CD4-positive, alpha-beta T cell treated with Interleukin-1 beta for 1 hour (primary cell): ENCODE data around the gene TEX264.

Source experiments
- DNase-seq, 2 donors: peaks; one replicate each; pipeline ENCODE4 v3.0.0-alpha.2; 2020 to 2022

TEX264 gene

DNA sequence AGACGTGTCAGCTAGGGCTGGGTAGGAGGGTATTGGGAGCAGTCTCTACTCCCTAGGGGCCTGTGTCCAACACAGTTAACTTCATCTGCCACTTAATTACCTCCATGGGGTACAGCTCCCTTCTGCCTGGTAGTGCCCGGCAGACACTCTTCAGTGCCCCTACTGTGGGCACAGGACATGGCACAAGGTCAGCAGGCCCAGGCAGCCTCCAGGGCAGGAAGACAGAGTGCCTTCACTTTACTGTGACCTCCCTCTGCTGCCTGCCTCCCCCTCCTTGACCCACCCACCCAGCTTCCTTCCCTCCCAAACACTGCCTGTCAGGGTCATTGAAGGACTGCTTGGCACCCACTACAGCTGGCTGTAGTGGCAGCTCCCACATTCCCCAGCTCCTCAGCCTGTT is 29.4 kb downstream of the TEX264 start:
- no peak for DNase-seq

DNA sequence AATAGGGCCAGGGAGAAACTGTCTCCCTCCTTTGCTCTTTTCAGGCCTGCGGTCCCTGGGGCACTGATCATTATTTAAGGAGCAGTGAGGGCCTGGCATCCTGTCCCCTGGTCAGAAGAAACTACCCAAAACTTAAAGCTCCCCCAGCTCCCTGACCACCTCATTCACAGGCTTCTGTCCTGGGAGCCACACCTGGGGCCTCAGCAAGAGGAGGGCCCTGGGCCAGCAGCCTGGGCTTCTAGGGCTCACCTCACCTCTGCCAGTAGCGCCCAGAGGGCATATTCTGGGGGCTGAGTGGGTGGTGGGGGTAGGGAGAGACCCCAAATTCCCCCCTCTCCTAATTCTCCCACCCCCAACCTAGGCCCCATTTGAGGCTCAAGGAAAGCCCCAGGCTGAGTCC is 31.1 kb downstream of the TEX264 start:
- no peak for DNase-seq

DNA sequence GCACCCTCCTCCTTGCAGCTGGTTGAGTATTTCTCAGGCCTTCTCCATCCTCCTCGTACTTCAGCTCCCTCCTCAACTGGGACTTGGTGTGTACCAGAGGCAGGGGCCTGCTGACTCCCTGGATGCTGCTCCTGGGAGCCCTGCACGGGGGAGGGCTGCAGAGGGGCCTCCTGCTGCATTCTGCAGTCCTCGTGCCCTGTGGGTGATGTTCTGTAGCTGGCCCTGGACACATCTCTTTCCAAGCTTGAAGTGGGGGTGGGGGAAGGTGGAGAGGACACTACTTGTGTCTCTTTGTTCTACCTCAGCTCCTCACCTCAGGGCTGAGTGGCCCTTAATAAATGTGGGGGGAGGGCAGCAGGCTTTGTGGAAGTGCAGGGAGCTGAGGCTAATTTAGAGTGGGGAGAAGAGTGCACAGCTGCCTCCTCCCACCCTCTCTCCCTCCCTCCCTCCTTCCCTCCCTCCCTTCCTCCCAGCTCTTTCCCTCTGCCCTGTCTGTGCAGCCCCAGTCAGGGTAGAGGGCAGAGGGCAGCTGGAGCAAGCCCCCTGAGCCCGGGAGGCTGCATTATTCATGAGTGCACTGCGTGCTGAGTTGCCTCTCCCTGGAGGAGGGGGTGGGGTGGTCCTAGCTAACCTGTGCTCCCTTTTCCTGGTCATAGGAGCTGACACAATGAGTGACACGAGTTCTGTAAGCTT is 32.2 kb downstream of the TEX264 start:
- no peak for DNase-seq

DNA sequence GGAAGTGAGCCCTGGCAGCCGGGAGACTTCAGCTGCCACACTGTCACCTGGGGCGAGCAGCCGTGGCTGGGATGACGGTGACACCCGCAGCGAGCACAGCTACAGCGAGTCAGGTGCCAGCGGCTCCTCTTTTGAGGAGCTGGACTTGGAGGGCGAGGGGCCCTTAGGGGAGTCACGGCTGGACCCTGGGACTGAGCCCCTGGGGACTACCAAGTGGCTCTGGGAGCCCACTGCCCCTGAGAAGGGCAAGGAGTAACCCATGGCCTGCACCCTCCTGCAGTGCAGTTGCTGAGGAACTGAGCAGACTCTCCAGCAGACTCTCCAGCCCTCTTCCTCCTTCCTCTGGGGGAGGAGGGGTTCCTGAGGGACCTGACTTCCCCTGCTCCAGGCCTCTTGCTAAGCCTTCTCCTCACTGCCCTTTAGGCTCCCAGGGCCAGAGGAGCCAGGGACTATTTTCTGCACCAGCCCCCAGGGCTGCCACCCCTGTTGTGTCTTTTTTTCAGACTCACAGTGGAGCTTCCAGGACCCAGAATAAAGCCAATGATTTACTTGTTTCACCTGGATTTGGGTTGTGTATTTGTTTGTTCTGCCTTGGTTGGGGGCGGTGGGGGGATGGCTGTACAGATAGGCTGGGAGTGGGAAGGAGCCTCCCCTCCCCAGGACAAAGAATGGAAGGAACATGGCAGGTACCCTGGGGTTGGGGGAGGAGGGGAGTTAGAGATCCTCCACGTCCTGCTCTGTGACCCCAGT is 32.9 kb downstream of the TEX264 start:
- no peak for DNase-seq

DNA sequence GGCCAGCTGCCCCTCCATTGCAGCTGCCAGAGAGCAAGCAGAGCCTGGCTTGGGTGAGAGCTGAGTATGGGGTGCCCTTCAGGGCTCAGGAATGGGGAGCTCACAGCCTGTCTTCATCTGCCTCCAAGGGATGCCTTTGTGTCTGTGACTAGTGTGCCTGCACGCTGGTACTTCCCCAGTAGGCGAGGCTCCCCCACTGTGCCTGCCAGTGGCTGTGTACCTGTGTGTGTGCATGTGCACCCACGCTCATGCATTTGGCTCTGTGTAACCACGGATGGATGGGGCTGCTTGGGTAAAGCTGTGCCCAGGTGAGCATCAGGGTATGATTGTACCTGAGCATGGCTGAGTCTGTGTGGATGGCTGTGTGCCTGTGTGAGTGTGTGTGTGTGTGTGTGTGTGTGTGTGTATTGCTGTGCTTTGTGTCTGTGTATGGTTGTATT is 33.5 kb downstream of the TEX264 start:
- no peak for DNase-seq

DNA sequence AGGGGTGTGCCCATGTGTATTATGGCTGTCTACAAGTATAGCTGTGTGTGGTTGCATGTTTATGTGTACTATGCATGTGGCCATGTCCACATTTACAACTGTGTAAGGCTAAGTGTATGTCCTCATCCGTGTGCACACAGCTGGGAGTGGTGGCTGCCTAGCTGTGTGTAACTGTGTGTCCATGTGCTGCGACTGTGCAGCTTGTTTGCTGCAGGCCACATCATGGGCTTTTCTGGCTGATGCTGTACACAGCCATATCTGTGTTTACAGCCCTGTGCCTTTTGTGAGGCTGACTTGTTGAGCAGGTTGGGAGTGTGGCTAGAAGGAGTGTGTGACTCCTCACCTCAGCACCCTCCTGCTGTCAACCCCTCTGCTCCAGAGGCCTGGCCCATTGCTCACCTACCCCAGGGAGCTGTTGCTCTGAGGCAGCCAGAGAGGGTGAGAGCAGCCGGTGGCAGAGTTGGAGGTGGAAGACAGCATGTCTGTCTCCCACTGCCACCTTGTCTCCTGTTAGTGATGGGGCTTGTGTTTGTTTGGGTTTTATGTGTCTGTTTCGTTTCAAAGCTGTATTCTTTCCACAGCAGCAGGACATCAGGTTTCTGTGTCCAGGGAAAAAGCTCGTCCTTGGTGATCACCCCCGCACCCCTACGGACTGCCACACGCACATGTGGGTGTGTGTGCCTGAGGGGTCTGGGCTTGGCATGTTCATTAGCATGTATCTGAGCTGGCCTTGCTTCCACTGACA is 34.4 kb downstream of the TEX264 start:
- DNase-seq, result no peak

DNA sequence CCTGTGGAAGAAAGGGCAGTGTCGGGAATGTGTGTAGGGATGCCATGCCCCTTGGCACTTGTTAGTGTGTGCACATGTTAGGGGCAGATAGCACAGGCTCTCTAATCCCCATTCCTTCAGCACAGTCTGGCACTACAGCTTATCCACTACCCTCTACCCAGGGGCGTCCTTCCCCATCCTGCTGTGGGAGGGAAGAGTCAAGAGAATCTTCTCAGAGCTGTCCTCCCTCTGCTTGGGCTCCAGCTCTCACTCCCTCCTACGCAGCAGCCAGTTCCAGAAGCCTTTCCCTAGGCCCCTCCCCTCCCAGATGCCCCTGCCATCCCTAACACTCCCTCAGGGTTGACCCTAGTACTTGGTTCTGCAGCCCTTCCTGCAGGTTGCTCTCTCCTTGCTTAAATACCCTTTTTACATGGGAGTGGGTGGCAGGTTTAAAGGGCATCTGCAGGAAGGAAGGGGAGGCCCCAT is 35.0 kb downstream of the TEX264 start:
- DNase-seq, result no peak

DNA sequence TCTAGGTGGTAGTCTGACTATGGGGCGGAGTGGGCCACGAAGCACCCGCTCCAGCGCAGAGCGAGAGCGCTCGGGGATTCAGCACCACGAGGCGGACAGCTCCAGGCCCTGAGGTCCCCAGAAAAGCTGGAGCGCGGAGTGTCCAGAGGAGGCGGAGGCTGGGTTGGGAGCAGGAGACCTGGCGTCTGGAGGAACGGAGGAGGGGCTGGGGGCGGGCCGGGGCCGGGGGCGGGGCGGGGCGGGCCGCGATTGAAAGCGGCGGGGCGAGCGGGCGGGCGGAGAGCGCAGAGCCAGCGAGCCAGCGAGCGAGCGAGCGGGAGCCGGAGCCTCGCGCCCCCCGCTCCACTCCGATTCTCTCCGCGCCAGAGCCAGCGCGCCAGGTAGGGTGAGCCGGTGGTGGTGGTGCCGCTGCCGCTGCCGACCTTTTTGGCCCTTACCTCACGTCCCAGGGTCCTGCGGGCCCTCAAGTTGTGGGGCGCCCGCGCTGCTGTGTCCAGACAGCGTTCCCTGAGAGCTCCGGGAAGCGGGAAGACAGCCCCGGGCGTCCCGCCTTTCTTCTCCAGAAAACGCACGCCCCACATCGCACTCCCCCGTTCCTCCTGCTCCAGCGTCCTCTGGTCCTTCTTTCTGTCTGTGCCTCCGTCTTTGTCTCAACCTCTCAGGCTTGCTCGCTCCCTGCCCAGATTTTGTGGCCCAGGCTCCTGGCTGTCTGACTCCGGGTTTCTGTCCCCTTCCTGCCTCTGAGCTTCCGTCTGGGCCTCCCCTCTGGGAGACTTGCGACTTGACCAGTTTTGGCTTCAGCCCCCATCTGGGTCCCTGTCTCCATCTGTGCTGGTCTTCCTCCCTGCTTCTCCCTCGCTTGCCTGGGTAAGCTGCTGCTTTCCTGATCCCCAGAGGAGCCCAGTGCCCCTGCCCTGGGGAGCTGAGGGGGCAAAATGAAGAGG is 36.0 kb downstream of the TEX264 start, which contains the start of gene GRM2:
TSS of gene GRM2 (plus strand) at position 281 of the 944 bp plus-strand sequence. CDS start 1,916 bp downstream, outside the sequence.
- peak in 1 of 2 donors; percentile 12 for DNase-seq

DNA sequence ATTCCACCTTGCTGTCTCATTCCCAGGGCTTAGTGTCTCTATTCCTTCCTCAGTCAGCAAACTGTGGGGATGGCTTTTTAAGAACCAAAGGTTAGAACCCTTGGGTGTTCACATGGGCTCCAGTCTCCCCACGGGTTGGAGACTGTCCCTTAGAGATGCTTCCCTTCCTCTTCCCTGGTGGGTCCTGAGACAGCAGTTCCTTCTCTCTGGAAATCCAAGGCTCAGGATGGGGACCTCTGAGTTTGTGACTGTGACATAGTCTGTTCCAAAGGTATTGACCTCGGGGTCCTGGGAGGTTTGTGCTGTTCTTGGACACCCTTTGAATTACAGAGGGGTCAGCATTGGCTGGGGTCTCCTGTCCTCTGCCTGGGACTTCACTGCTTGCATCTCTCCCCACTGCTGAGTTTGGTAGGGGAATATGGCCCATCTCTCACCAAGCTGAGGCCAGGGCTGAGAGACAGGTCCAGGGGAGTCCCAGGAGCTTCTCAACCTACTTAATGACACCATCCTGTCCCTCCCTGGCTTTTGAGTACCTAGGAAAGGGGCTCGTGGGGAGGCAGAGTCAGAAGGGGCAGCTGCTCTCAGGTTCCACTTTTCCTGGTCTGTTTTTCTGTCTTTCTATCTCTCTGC is 37.3 kb downstream of the TEX264 start:
- no peak for DNase-seq

DNA sequence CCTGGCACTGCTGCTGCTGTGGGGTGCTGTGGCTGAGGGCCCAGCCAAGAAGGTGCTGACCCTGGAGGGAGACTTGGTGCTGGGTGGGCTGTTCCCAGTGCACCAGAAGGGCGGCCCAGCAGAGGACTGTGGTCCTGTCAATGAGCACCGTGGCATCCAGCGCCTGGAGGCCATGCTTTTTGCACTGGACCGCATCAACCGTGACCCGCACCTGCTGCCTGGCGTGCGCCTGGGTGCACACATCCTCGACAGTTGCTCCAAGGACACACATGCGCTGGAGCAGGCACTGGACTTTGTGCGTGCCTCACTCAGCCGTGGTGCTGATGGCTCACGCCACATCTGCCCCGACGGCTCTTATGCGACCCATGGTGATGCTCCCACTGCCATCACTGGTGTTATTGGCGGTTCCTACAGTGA is 38.0 kb downstream of the TEX264 start:
- no peak for DNase-seq

DNA sequence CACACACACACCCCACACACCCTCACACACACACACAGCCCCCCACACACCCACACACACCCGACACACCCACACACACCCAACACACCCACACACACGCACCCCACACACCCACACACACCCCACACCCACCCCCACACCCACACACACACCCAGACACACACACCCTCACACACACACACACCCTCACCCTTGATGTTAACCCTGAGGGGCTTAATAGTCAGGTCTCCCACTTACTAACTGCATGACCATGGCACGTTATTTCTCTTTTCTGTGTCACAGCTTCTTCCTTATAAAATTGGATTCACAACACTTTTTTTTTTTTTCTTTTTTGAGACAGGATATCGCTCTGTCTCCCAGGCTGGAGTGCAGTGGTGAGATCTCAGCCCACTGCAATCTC is 38.6 kb downstream of the TEX264 start:
- no peak for DNase-seq

DNA sequence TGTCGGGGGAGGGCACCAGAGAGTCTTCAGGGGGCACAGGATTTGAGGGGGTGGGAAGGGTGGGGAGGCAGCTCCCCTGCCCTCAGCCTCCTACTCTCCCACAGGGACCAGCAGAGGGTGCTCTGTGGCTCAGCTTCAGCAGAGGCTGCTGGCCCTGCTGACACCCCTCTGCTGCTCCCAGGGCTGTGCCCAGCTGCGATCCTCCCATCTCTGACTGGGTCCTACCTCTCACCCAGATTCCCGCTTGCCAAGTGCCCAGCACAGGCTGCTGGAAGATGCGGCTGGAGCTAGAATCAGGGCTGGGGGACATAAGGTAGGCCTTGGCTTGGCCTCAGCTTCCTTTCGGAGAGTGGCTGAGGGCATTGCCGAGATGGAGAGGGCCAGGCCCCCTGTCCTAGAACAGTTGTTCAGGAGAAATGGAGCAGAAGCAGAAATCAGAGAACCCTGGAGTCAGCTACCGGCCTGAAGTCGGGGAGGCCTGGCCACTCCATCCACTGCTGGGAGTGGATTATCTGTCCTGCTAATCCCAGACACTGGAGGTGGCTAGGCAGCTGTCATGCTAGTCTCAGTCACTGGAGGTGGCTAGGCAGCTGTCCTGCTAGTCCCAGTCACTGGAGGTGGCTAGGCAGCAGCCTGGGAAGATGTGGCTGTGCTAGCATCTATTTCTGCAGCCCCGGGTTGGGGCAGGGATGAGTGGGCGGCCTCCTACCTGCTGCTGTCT is 39.7 kb downstream of the TEX264 start:
- no peak for DNase-seq

DNA sequence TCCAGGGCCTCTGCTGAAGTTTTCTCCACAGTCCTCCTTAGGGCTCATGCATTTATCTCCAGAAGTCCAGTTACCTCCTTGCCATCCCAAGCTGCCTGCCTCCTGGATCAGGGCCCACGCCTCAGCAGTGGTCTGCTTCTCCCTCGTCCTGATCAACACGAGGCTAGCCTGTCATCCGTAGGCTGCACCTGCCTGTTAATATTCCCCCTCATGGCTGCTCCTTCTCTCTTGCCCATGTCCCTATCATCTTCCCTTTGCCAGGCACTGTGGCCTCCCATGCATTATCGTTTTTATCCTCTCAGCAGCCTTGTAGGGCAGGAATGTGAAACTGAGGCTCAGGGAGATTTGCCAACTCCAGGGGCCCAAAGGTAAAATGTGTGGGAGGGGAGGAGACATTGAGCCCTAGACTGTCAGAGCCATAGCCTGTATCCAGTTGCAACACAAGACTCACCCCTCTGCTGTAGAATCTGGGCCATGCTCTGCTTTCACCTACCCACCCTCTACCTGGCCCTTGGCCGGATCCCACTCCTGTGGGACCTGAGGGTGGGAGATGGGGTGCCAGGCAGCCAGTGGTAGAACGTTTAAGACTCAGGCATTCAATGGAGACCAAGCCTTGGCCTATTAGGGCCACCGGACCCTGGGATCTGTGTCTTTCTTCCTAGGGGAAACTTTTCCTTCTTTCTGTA is 40.4 kb downstream of the TEX264 start:
- no peak for DNase-seq

DNA sequence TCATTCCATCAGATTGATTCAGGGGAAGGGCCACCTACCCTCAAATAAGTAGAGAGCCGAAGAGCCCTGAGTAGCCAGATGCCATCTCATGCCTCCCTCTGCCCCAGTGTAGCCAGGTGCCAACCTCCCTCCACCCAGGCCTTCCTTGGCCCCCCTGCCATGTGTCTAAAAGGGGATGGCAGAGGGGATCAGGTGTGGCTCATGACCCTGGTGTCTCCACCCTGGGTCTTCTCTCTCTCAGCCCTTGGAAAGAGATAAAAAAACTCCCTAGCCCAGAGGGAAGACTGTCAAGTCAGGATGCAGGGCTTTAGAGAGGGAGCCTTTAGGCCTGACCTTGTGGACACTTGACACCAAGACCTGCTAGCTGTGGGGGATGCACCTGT is 41.0 kb downstream of the TEX264 start:
- DNase-seq, result no peak

DNA sequence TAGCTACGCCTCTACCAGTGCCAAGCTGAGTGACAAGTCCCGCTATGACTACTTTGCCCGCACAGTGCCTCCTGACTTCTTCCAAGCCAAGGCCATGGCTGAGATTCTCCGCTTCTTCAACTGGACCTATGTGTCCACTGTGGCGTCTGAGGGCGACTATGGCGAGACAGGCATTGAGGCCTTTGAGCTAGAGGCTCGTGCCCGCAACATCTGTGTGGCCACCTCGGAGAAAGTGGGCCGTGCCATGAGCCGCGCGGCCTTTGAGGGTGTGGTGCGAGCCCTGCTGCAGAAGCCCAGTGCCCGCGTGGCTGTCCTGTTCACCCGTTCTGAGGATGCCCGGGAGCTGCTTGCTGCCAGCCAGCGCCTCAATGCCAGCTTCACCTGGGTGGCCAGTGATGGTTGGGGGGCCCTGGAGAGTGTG is 41.5 kb downstream of the TEX264 start:
- no peak for DNase-seq

DNA sequence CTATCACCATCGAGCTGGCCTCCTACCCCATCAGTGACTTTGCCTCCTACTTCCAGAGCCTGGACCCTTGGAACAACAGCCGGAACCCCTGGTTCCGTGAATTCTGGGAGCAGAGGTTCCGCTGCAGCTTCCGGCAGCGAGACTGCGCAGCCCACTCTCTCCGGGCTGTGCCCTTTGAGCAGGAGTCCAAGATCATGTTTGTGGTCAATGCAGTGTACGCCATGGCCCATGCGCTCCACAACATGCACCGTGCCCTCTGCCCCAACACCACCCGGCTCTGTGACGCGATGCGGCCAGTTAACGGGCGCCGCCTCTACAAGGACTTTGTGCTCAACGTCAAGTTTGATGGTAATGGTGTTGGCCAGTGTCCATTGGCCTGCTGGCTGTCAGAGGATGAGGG is 41.9 kb downstream of the TEX264 start:
- DNase-seq, result no peak

DNA sequence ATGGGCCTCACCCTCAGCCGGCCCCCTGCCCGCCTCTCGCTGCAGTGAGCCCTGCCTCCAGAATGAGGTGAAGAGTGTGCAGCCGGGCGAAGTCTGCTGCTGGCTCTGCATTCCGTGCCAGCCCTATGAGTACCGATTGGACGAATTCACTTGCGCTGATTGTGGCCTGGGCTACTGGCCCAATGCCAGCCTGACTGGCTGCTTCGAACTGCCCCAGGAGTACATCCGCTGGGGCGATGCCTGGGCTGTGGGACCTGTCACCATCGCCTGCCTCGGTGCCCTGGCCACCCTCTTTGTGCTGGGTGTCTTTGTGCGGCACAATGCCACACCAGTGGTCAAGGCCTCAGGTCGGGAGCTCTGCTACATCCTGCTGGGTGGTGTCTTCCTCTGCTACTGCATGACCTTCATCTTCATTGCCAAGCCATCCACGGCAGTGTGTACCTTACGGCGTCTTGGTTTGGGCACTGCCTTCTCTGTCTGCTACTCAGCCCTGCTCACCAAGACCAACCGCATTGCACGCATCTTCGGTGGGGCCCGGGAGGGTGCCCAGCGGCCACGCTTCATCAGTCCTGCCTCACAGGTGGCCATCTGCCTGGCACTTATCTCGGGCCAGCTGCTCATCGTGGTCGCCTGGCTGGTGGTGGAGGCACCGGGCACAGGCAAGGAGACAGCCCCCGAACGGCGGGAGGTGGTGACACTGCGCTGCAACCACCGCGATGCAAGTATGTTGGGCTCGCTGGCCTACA is 44.4 kb downstream of the TEX264 start:
- DNase-seq, result no peak

DNA sequence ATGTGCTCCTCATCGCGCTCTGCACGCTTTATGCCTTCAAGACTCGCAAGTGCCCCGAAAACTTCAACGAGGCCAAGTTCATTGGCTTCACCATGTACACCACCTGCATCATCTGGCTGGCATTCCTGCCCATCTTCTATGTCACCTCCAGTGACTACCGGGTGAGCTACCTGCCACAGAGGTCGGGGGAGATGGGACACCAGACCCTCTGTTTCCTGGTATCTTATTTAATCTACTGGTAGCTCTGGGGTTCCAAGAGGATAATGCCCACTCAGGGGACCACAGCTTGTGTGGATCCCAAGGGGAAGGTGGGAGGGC is 44.9 kb downstream of the TEX264 start:
- no peak for DNase-seq

DNA sequence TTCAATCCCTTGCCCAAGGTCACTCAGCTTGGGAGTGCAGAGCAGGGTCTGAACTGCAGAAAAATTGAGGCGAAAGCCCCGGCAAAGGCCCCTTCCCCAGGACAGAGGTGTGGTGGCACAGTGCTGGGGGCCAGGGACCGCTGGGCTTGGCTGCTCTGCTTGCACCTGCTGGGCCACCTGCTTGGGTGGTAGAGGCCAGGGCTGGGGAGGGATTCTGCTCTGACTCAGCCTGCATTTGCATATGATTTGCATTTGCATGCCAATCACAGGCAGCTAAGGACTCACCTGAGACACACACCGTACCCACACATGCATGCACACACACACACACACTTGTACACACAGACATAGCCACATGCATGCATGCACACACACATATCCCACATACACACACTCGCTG is 45.8 kb downstream of the TEX264 start:
- no peak for DNase-seq

DNA sequence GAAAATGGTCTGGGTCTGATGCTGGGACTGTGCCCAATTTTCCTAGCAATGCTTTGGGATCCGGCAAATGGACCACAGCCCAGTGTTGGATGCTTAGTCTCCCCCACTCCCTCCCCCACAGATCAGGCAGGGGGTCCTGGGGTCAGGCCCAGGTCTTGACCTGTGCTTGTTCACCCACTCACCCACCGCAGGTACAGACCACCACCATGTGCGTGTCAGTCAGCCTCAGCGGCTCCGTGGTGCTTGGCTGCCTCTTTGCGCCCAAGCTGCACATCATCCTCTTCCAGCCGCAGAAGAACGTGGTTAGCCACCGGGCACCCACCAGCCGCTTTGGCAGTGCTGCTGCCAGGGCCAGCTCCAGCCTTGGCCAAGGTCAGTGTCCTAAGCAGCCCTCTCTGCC is 46.4 kb downstream of the TEX264 start:
- no peak for DNase-seq
